ENCODE data around the gene AOX1. TPM values are rescaled to one million over a fixed set of nuclear protein-coding genes. Genes with fewer than 3 reads are reported as not detected.
"Not testable (repeated sequence)": the region's sequence is repeated elsewhere in the genome, so short reads cannot be mapped to it uniquely, and the experiment has no call there.

The AOX1 gene
- polyA plus RNA-seq, 4 donors: 2.3 to 2.5 (median 2.3) TPM

- no peak for DNase-seq (ENCODE audit: low read depth in 4 of 4, low spot score in 2 of 4)
Observed at GRCh38 chr2:200600549-200601225, 14.9 kb downstream of the AOX1 start.

GRCh38 chr2:200602584-200602983 is 16.8 kb downstream of the AOX1 start:
- no peak for DNase-seq (ENCODE audit: low read depth in 4 of 4, low spot score in 2 of 4)

DNA sequence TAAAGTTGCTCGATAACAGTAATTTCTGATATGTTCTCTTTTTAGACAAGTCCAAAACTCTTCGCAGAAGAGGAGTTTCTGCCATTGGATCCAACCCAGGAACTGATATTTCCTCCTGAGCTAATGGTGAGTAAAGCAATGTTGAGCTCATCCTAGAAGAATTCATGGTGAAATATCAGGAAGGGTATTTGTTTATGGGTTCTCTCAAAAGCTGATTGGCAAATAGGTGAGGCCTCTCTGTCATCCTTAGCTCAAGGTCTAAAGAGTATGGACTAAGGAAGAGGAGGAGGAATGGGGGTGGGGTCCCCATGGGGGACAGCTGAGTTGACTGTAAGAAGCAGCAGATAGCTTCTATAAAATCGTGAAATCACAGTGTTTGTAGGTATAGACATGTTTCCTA is 18.2 kb downstream of the AOX1 start:
- no peak for DNase-seq (ENCODE audit: low read depth in 4 of 4, low spot score in 2 of 4)

DNA sequence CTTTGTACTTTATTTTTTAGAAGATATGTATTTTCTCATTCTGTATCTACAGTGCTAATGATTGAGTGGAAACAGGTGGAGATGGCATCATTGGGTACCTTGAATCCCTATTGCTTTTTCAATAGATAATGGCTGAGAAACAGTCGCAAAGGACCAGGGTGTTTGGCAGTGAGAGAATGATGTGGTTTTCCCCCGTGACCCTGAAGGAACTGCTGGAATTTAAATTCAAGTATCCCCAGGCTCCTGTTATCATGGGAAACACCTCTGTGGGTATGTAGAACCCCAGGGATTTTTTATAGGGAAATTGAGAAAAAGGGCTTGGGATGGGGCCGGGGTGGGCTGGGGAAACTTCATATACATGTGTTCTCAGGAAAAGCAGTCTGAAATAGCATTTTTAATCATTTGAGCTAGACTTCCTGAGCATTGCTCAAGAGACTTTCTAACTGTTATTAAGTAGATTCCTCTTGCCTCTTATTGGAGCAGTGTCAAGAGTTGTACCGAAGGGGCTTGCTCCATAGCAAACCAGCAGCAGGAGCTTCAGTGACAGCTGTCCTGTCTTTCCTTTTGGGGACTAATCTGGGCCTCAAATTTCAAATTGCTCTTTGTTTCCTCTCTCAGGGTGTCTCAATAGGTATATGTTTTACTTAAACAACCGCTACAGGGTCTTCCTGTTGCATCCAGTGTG is 18.9 kb downstream of the AOX1 start:
- no peak for DNase-seq (ENCODE audit: low read depth in 4 of 4, low spot score in 2 of 4)

- no peak for DNase-seq (ENCODE audit: low read depth in 4 of 4, low spot score in 2 of 4)
Observed at GRCh38 chr2:200608341-200609027, 22.7 kb downstream of the AOX1 start.

DNA sequence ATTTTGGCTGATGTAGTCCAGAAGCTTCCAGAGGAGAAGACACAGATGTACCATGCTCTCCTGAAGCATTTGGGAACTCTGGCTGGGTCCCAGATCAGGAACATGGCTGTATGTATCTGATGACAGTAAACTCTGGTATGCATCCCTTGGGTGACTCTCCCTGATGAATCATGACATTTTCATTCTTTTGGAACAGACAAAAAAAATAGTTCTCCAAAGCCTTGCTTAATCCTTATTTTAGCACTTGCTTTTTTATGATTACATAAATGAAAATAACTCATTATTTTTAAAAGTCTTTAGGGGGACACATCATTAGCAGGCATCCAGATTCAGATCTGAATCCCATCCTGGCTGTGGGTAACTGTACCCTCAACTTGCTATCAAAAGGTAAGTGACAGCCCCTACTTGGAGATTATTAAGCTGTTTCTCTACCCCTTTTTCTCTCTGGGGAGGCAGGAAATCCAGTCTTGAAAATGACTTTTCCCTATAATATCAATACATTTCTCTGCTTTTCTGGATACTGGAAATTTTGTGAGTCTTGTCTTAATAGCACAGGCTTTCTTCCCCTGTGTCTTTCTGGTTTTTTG is 23.3 kb downstream of the AOX1 start:
- DNase-seq (ENCODE audit: low read depth in 4 of 4, low spot score in 2 of 4): no peak

DNA sequence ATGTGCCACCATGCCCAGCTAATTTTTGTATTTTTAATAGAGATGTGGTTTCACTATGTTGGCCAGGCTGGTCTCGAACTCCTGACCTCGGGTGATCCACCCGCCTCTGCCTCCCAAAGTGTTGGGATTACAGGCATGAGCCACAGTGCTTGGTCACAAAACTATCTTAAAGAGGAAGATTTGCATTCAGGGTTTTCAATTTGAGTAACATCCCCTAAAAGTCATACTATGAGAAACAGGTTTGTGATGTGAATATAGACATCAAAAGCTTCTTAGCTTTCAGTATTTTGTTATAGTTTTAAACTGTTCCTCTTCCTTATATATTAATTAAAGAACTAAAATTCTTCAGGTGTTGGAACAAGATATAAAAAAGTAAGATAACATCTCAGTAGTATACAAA is 24.4 kb downstream of the AOX1 start:
- DNase-seq (ENCODE audit: low read depth in 4 of 4, low spot score in 2 of 4): not testable (repeated sequence)

DNA sequence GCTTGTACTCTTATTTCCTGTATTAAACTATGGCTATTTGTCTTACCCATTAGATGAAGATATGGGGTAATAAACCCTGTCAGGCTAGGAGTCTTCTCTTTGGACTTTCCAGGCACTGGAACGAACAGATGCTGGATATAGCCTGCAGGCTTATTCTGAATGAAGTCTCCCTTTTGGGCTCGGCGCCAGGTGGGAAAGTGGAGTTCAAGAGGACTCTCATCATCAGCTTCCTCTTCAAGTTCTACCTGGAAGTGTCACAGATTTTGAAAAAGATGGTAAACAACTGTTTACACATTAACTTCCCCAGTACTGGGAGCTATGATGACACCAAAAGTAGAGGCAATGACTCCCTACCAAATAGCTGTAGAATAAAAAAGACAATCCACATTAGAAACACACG is 27.9 kb downstream of the AOX1 start:
- no peak for DNase-seq (ENCODE audit: low read depth in 4 of 4, low spot score in 2 of 4)

DNA sequence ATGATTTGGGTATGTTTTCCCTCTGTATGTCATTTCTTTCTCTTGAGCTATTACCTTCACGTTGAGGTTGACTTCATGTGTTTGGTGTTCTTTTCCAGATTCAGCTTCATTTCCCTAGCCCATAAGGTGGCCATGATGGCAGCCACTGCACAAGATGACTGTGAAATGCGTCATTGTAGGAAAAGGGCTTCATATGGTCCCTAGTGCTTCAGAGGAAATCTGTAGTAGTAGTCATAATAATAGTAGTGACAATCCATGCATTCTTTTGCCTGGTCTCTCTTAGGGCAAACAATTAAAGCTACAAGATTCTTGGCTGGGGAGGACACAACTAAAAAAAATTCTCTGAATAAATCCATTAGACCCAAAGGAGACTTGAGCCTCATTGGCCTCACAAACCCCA is 28.4 kb downstream of the AOX1 start:
- DNase-seq (ENCODE audit: low read depth in 4 of 4, low spot score in 2 of 4): no peak

DNA sequence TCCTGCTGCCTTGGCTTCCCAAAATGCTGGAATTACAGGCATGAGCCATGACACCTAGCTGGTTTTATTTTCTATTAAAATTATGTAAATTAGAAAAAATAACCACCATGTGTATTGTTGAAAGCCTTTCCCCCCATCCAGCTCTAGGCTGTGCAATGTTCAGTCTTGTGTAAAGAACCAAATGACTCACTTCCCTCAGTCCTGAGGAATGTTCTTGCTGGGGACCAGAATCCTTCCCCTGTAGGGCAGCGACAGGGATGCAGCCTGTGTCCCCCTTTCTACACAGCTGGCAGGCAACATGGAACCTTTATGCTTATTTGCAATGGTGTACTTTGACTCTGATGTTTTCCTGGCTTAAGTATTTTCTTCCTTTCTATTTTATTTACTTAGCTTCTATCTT is 29.4 kb downstream of the AOX1 start:
- DNase-seq (ENCODE audit: low read depth in 4 of 4, low spot score in 2 of 4): no peak

GRCh38 chr2:200616193-200616592 is 30.4 kb downstream of the AOX1 start:
- no peak for DNase-seq (ENCODE audit: low read depth in 4 of 4, low spot score in 2 of 4)

- DNase-seq (ENCODE audit: low read depth in 4 of 4, low spot score in 2 of 4): no peak
Observed at GRCh38 chr2:200616656-200617055, 30.8 kb downstream of the AOX1 start.

- no peak for DNase-seq (ENCODE audit: low read depth in 4 of 4, low spot score in 2 of 4)
Observed at GRCh38 chr2:200617156-200618053, 31.6 kb downstream of the AOX1 start.

- no peak for DNase-seq (ENCODE audit: low read depth in 4 of 4, low spot score in 2 of 4)
Observed at GRCh38 chr2:200618054-200618419, 32.2 kb downstream of the AOX1 start.

- no peak for DNase-seq (ENCODE audit: low read depth in 4 of 4, low spot score in 2 of 4)
Observed at GRCh38 chr2:200618590-200619021, 32.8 kb downstream of the AOX1 start.

DNA sequence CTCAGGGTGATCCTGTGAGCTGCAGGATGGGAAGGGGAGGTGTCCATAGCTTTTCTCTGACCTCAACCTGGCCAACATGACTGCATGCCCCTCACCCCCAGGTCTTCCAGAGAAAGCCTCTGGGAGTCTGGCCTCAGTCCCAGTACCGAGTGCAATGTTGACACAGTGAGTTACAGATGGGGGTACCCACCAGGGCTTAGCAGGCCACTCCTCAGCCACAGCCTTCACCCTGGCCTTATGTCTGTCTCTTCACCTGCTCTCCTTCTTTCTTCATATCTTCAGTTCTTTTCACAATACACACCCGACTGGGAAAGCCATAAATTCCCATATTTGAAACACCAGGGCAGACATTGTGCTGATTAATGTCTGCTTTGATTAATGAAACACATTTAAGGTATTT is 33.5 kb downstream of the AOX1 start:
- DNase-seq (ENCODE audit: low read depth in 4 of 4, low spot score in 2 of 4): no peak

DNA sequence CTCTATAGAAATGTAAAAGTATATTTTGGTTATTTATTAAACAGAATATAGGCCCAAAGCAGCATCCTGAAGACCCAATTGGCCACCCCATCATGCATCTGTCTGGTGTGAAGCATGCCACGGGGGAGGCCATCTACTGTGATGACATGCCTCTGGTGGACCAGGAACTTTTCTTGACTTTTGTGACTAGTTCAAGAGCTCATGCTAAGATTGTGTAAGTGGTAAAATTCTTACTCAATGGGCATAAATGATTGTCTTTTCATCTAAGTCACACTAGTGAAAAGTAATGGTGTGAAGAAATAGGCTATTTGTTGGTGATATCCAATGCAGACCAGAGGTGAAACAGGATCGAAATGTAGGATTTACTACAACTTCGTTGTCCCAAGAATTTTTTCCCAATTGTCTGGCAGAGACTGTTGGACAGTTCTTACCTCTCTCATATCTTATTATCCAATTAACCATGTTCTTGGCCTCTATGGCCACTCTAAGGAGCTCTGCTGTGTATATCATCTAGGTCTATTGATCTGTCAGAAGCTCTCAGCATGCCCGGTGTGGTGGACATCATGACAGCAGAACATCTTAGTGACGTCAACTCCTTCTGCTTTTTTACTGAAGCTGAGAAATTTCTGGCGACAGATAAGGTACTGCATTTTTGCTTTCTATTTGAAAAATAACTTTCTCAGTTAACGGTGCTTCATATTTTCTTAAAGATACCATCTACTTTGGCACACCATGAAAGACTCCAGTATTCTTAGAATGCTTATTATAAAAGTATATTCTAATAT is 35.0 kb downstream of the AOX1 start:
- no peak for DNase-seq (ENCODE audit: low read depth in 4 of 4, low spot score in 2 of 4)

GRCh38 chr2:200622106-200622505 is 36.3 kb downstream of the AOX1 start:
- DNase-seq (ENCODE audit: low read depth in 4 of 4, low spot score in 2 of 4): no peak

GRCh38 chr2:200624026-200624425 is 38.2 kb downstream of the AOX1 start:
- no peak for DNase-seq (ENCODE audit: low read depth in 4 of 4, low spot score in 2 of 4)

- no peak for DNase-seq (ENCODE audit: low read depth in 4 of 4, low spot score in 2 of 4)
Observed at GRCh38 chr2:200624658-200625057, 38.8 kb downstream of the AOX1 start.
